GM19025 (cell line): Measurements from ENCODE around the gene OSBPL3.
A peak's percentile ranks its signal among the peaks of the same experiment; 100 is the strongest.
"Not testable (repeated sequence)": the region's sequence is repeated elsewhere in the genome, so short reads cannot be mapped to it uniquely, and the experiment has no call there.

Source experiments
- ATAC-seq: cut with Tn5 transposase; IDR thresholded peaks from one replicate; pipeline ENCODE4 v1.9.1; 2021; ENCODE audit warnings: mild to moderate bottlenecking, low read depth, moderate library complexity; ENCODE audit not compliant: unreplicated experiment

OSBPL3 gene

DNA sequence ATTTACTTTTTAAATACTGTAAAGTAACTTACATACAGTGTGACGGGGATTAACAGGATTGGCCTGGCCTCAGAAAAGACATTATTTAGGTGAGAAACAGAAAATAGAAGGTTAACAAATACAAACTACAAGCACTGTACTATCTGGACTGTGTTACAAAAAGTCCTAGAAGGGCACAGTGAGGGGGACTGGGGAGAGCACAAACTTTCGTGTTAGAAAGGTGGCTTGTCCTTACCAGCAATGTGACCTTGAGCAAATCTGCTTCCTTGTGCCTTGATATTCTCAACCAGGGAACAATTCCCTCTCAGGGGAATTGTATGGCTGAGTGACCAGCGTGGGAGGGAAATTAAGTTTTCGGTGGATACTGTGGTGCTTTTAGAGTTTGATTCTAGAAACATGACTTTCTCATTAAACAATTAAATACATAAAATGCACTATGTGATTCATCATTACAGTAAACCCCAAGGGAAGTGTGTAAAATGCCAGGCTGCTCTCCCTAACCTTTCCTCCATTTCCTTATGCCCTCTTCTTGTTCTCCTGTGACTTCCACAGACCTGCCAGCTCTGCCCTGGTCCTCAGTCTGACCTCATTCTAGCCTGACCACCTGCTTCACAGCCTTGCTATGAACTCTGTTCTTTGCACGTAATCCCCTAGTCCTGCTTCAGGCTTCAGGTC, 57.7 kb downstream of the OSBPL3 start:
- ATAC-seq: no peak

DNA sequence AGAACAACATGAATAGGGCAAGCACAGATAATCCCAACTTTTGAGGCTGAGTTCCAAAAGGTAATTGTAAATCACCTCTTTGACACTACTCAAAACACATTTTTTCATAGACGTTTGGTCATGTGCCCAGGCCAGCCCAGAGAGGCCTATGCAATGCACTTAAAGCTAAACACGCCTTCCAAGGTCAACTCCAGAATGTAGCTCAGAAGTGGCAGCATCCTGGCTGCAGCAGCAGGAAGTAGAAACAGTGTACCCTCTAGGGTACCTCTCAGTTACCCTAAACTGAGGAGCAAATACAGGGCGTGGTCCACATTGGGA, 58.7 kb downstream of the OSBPL3 start:
- ATAC-seq: no peak

DNA sequence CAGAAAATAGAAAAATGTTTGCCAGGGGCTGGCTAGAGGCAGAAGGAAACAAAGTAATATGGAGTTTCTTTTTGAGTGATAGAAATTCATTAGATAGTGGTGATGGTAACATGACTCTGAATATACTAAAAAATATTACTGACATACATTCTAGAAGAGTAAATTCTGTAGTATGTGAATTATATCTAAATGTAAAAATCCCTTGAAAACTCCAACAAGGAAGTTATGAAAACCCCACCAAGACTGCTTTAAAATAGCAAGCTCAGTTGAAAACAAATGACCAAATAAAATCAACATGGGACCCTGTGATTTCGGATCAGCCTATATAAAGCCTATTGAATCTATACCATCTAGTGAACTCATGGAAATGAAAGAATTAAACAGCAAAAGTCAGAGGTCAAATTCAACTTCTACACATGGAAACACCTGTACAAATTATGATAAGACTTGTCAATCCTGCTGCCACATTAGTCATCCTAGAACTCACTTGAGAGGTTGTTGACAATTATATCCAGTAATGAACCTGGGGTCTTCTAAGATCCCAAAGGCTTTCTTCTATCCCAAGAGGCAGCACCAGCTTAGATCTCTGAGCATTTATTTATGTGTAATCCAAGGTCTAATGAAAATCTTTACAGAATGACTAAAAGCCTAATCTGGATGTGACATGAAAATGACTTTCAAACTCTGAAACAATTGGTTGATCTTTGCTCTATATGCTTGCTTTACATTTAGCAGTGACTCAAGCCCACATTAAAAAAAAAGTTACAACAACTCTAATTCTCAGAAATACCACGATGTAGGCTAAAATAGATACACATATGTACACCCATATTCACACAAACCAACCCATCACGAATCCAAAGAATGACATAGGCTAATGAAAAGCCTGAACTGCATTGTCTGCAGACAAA, 59.3 kb downstream of the OSBPL3 start:
- no peak for ATAC-seq

DNA sequence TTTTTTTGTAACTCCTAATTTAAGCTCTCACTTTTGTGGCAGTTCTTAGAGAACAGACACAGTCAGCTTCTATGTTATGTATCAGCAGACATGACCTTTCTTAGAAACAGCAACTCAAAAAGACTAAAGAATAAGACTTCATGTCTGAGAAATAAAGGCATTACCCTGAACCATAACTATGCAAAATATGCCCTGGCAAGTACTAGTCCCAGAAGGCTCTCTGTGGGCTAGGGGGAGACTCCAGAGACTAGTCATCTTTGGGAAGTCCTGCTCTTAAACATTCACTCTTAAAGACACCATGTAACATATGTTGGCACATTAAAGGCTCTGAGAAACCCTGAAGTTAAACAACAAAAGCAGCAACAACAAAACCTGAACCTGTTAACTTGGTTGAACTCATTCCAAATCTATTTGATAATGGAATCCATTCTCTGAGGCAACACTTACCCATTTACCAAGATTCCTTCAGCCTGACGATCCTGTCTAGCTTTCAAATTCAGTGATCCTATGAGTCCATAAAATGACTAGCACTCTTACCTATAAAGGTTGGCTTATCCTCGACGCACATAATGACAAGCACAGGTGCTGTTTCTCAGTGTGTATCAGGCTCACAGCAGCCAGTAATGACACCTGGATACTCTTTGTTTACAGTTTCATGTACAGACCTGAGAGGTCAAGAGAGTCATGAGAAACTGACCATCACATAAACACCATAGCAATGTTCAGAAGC, 62.3 kb downstream of the OSBPL3 start:
- ATAC-seq: peak; percentile 54

DNA sequence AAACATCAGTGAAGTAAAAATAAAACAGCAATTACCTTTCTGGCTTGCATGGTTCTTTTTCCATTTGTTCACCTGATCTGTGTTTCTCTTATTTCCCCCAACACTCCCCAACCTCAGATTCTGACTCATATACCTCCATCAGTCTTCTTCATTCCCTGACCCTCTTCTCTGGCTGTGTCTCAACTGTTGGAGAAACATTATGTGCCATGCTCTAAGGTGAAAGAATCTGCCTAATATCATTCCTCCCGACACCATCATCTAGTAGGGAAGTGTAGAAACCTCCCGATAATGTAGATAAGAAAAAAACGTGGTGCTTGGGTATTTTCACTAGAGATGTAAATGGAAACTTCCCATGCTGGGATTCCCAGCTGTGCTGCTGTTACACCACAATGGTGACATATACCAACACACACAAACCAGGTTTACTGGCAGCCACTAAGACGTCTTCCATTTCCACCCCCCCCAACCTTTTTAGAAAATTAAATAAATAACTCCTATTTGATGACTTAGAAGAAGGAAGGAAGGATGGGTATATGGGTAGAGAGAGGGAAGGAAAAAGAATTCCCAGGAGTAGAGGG, 63.4 kb downstream of the OSBPL3 start:
- no peak for ATAC-seq

DNA sequence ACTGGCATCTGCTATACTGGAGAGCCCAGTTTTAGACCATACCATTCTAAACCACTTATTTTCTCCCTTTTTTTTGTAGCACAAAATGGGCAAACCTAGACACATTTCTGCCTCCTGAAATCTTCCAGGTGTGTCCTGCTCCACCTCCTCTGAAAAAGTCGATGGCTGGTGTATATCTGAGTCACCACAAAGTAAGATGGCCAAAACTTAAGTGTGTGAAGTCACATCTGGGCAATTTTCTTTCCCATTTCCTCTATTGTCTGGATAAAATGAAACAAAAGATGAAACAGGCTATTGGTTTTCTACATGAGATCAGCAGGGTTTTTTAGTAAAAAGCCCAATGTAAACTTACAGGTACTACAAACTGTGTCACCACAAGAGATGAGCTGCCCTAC, 65.5 kb downstream of the OSBPL3 start:
- ATAC-seq: no peak

DNA sequence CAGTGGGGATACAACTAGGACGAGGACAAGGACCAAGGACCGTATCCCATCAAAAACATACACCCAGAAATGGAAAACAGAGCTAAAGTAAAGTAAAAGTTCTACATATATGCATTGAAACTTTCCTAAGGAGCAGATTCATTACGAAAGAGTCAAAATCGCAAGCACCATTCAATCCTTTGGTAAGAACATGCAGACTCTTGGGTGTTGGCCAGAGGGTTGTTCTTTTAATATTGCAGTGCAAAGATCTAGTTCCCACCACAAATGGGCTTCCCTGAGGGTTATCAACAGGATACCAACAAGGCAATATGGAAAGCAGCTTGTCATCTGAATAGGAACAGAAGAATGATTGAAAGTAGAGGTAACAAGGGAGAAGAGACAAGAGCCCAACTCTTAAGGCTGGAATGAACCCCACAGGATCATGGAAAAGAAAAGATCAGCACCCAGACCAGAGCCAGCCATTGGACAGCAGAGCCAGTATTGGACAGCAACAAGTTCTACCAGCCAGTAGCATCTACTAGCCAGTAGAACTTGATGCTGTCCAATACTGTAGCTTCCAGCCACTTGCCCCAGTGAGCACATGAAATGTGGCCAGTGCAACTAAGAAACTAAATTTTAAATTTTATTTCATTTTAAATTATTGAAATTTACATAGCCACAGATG, 66.0 kb downstream of the OSBPL3 start:
- ATAC-seq: no peak

DNA sequence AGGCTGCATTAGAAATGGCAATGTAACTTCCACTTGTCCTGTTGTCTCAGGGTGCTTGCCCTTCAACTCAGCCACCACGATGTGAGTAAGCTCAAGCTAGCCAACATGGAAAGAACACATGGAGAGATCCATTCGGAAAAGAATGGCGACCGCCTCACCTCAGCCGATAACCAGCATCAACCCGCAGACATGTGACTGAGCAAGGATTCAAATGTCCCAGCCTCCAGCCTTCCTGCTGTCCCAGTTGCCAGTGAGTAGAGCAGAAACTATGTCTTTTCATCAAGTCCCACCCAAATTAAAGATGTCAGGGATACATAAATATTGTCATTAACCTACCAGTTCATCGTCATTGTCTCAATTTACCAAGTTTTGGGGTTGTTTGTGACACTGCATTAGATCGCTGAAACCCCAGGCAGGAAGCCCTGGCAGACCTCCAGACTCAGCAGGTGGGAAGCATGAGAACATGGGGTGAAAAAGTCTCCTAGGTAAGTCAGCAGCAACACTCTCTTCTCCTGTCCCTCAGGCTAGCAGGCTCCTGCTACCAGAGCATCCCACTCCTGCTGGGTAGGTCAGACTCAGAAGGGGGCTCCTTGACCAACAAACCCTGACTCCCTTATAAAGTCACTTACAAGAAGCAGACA, 67.0 kb downstream of the OSBPL3 start:
- no peak for ATAC-seq

DNA sequence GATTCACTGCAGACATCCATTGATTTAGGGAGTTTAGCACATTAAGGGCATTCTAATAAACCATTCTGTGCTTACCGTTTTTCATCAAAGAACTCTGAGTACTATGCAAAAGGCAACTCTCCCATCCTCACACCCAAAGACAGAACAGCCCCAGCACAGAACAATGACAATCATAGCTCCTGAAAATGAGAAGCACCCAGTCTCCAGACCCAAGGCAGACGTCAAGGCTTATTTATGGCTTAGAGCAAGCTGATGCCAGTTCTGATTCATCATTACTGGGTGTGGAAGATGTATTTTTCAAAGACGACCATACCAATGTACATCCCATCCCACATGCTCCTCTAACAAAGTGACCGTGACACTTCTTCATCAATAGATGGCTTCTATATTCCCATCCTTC, 67.6 kb downstream of the OSBPL3 start:
- no peak for ATAC-seq

DNA sequence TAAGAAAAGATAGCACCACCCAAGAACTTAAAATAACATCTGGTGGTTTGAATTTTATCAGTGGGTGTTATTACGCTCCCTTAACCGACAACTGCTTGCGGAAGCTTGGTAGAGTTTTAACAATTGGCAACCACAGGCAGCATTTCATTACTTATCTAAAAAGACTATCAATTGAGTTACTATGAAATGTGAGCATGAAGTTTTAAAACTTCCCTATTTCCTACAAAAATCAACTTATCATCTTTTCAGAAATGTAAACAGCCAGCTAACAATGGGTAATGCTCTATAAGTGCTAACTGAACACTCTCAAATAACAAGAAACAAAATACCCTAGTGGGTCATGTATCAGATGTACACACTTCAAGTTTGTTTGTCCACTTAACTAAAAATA, 68.8 kb downstream of the OSBPL3 start:
- peak; percentile 40 for ATAC-seq

DNA sequence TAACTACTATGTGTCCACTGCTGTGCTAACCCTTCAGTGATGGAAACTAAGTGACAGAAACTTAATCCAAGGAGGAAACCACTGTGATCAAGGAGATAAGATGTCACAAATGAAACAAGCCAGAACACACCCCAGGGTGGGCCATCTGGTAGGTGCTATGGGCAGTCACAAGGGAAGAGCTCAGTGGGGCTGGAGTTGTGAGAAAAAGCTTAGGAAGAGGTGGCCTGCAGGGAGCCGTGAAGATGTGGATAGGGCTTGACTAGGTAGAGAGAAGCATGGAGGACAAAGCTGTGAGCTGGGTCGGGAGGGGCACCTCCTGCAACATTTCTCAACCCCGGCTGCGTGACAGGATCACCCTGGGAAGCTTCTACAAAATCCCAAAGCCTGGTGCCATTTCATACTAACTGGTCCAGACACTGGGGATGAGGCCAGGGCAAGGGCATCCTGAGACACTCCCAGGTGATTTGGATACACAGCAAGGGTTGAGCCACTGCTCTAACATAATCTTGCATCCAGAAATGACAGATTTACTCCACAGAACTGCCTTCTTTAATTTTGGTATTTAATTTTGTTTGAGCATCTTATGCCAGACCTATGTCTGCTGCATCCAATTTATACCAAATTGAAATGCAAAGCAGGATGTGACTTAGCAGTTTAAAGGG, 69.3 kb downstream of the OSBPL3 start:
- ATAC-seq: no peak

DNA sequence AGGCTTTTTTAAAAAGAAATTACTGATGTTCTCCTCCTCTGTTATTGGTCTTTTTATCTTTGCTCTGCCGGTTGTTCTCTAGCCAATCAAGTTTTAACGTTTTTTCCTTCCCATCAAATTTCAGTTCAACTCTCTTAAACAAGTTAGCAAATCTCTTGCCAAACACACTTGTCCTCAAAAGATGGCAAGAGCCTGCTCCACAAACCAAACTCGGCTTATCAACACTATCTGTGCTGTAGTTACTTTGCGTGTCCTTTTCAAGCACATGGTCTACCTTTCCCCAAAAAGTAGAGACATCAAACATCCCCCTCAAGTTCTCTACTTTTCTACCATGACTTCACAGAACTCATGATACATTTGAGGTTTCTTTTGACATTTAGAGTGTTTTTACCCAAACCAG, 71.3 kb downstream of the OSBPL3 start:
- ATAC-seq: no peak

DNA sequence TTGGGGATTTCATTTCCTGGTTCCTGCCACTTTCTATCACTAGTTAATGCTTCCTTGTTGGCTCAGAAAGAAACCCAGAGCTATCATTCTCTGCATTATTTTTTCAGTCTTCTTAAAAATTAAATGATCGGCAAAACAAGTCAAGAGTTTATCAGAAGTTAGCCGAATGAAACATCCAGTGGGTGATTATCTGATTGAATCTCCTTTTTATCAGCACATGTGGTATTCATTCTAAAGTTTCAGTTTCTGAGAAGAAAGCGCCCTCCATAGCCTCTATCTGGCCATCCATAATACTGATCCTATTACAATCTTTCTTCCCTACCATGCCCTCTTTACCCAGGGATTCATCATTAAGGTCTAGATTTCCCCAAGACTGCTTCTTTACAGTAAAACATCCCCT, 71.8 kb downstream of the OSBPL3 start:
- ATAC-seq: no peak

DNA sequence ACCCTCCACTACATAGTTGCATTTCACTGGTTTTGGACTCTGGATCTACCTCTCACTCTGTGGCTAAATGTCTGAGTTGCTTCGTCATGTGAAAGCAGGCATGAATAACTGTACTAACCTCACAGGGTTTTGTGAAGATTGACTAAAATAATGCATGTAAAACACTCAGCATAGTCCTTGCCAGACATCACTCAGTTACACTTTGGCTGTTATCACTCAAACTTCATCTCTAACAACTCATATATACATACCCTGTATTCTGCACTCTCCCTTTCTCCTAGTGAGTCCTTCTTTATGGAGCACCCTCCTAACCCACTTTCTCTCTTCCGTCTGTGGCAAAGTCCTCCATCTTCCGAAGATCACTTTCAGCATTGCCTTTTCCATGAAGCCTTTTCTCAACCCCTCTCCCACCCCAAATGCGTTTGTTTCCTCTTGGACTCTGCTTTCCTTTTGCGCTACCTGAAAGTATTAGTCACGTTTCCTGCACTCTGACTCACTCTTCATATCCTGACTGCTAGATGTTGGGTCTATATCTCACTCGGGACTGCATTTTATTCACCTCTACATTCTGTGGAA, 72.6 kb downstream of the OSBPL3 start:
- peak; percentile 43 for ATAC-seq

DNA sequence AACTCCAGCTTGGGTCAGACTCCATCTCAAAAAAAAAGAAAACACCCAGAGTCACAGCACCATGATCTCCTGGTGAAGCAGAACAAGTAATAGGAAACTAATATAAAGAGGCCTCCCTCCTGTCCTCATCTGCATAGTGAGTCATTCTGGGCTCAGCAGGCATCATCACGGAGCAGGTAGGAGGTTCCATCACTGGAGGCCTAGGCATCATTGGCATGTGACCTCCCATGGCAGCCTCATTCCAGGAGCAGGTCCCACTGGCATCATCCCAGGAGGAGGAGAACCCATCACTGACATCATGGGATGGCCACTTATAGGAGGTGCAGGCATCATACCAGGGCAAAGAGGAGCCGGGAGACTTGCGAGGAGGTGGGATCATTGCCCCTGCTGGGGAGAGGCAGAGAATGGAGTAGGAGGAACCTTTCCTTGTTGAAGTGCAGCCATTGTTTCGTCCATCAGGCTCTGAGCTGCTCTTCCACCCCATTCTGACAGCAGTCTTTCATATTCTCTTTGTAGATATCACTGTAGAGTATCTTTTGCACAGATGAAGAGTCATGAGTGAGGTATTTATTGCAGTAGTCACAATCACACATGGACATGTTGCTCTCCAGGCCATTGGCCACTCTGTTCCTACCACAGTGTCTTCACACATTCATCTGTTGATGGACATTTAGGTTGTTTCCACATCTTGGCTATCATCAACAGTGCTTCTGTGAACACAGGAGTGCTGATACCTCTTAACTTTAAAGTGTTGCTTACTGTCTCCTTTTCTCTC, 73.8 kb downstream of the OSBPL3 start:
- no peak for ATAC-seq

DNA sequence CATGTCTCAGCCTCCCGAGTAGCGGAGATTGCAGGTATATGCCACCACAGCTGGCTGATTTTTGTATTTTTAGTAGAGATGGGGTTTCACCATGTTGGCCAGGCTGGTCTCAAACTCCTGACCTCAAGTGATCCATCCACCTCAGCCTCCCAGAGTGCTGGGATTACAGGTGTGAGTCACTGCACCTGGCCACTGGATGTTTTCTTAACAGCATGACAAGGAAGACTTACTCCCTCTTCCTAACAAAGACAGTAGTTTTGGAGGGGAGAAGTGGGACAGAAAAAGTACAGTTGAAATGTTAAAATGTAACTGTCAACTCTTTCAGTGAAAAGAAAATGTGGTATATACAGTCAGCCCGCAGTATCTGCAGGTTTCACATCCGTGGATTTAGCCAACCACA, 76.0 kb downstream of the OSBPL3 start:
- ATAC-seq: not testable (repeated sequence)

DNA sequence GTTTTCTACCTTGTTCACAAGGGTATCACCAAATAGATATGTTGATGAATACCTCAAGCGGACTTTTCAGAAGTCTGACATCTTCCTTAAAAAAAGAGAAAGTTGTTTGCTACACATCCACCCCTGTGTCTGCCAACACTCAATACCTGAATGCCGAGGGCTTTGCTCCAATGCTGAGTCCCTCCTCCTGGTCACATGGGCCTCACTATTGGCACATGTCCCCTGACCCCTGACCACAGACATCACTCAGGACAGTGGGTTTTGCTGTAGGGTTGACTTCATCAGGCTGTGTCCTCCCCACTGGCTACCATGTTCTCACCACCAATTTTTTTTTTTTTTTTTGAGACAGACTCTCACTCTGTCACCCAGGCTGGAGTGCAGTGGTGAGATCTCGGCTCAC, 76.4 kb downstream of the OSBPL3 start:
- ATAC-seq: no peak

DNA sequence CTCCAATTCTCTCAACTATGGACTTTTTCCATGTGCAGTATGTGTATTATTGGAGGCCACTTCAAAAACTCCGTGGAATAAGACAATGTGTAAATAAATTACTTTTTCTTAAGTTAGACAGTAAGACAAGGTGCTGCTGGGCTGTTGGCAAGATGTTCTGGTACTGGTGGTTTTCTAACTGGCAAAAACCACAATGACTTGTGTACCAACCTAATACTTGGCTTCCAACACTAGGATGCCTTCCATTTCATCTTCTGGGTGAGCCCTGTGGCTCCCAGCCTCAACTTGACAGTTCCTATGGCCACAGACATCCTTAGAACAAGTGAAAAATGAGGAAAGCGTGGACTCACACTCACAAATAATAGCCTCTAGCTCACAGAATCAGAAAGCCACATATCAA, 77.0 kb downstream of the OSBPL3 start:
- no peak for ATAC-seq

DNA sequence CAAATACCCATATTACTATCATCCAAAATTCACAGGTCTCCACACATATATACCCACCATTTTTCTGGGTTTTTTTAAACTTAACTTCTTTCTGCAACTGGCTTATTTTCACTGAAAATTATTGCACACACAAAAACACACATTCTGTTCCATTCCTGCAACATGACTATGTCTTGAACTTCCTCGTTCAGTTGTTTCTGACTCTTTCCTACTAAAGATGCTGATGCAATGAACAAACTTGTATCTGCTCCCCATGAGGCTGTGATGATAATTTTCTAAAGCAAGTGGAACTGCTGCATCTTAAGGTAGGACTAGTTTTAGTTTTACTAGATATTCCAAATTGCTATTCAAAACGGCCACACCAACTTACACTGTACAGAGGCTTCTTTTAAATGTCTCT, 77.7 kb downstream of the OSBPL3 start:
- ATAC-seq: no peak
